SK-N-SH (cell line): ENCODE data around the gene TMEM115. TPM values are rescaled to one million over a fixed set of nuclear protein-coding genes. Genes with fewer than 3 reads are reported as not detected.

Source experiments
- CTCF ChIA-PET: fragments of 300-600, 350-600 bp; formaldehyde crosslinking; extraction: SDS; loops from one replicate; lab custom pipeline; 2021; lab: Yijun Ruan, JAX
- POLR2A ChIA-PET: fragments of 350-600 bp; sonication (Branson Sonifier 250); formaldehyde crosslinking; extraction: SDS; loops from one replicate; lab custom pipeline; 2020; ENCODE audit warnings: antibody characterized with exemption, inconsistent platforms; lab: Yijun Ruan, JAX
- DNase-seq: peaks from one replicate; pipeline ENCODE4 v3.0.0; 2012
- H2AFZ ChIP-seq: fragments of 200-600 bp; sonication (generic); 2 replicates; pipeline ENCODE4 v1.8.1; 2016; ENCODE audit warnings: antibody characterized with exemption, mild to moderate bottlenecking, low read depth
- H3F3A ChIP-seq: fragments of 200-600 bp; sonication (generic); replicated peaks from 2 replicates; pipeline ENCODE3; 2016; ENCODE audit warnings: antibody characterized with exemption, mild to moderate bottlenecking; ENCODE audit not compliant: insufficient read depth
- H3K27ac ChIP-seq, 2 experiments: fragments of 200-500 bp in 1 of 2; fragments of 200-600 bp in 1 of 2; sonication (Bioruptor generic) in 1 of 2; sonication (generic), shearing (Covaris generic) in 1 of 2; 2 replicates each; pipeline versions ENCODE4 v1.5.1 to v1.6.1; 2014 to 2016; ENCODE audit warnings: low read depth in 2 of 2, inconsistent platforms in 1 of 2, low read length in 1 of 2, mild to moderate bottlenecking in 1 of 2, mixed read lengths in 1 of 2
- H3K27me3 ChIP-seq: fragments of 200-600 bp; sonication (generic), shearing (Covaris generic); 2 replicates; pipeline ENCODE4 v1.6.1; 2016; ENCODE audit warnings: mixed run types; ENCODE audit not compliant: insufficient read depth
- H3K36me3 ChIP-seq, 2 experiments: fragments of 200-500 bp in 1 of 2; fragments of 200-600 bp in 1 of 2; sonication (Bioruptor generic) in 1 of 2; sonication (generic) in 1 of 2; replicated peaks in 1 of 2; 2 replicates each; pipeline versions ENCODE3 to v1.5.1; 2014 to 2016; ENCODE audit warnings: low read length in 1 of 2, mild to moderate bottlenecking in 1 of 2; ENCODE audit not compliant: insufficient read depth in 2 of 2, control insufficient read depth in 1 of 2
- H3K4me1 ChIP-seq, 2 experiments: fragments of 200-500 bp in 1 of 2; fragments of 200-600 bp in 1 of 2; sonication (Bioruptor generic) in 1 of 2; sonication (generic), shearing (Covaris generic) in 1 of 2; 2 replicates each; pipeline versions ENCODE4 v1.5.1 to v1.6.1; 2014 to 2016; ENCODE audit warnings: low read depth in 1 of 2, low read length in 1 of 2, mixed run types in 1 of 2; ENCODE audit not compliant: insufficient read depth in 2 of 2, control insufficient read depth in 1 of 2
- H3K4me2 ChIP-seq: fragments of 200-600 bp; sonication (generic), shearing (Covaris generic); 2 replicates; pipeline ENCODE4 v1.6.1; 2017; ENCODE audit warnings: mixed run types
- H3K4me3 ChIP-seq, 2 experiments: fragments of 200-500 bp in 1 of 2; fragments of 200-600 bp in 1 of 2; sonication (Bioruptor generic) in 1 of 2; sonication (generic), shearing (Covaris generic) in 1 of 2; 2 replicates each; pipeline versions ENCODE4 v1.5.1 to v1.8.1; 2014 to 2016; ENCODE audit warnings: low read depth in 2 of 2, inconsistent platforms in 1 of 2, low read length in 1 of 2, mild to moderate bottlenecking in 1 of 2, mixed read lengths in 1 of 2, moderate library complexity in 1 of 2
- H3K79me2 ChIP-seq: fragments of 200-600 bp; sonication (generic); 2 replicates; pipeline ENCODE4 v1.8.1; 2017; ENCODE audit warnings: mild to moderate bottlenecking; ENCODE audit not compliant: insufficient read depth
- H3K9ac ChIP-seq: fragments of 200-600 bp; sonication (generic); 2 replicates; pipeline ENCODE4 v1.6.1; 2017; ENCODE audit warnings: mixed run types
- H3K9me2 ChIP-seq: fragments of 200-600 bp; sonication (generic); 2 replicates; pipeline ENCODE4 v1.6.1; 2017; ENCODE audit warnings: mixed run types
- H3K9me3 ChIP-seq: fragments of 200-600 bp; sonication (generic); 2 replicates; pipeline ENCODE4 v1.6.1; 2017; ENCODE audit warnings: mixed run types, mild to moderate bottlenecking, moderate library complexity
- H4K20me1 ChIP-seq: fragments of 200-600 bp; sonication (generic); 2 replicates; pipeline ENCODE4 v1.6.1; 2017; ENCODE audit warnings: mild to moderate bottlenecking, mixed run types; ENCODE audit not compliant: insufficient read depth
- CHD2 ChIP-seq: fragments of 150-350 bp; IDR thresholded peaks from 2 replicates; pipeline ENCODE4 v1.6.1; 2018; ENCODE audit warnings: low read length; ENCODE audit not compliant: partially characterized antibody
- ELF1 ChIP-seq: IDR thresholded peaks from 2 replicates; pipeline ENCODE4 v1.4.0; 2012
- EZH2phosphoT487 ChIP-seq: fragments of 200-600 bp; sonication (generic); IDR thresholded peaks from 2 replicates; pipeline ENCODE4 v1.6.1; 2017; ENCODE audit warnings: low read depth, mixed run types, mild to moderate bottlenecking, antibody characterized with exemption, moderate library complexity, borderline replicate concordance
- GABPA ChIP-seq: IDR thresholded peaks from 2 replicates; pipeline ENCODE4 v1.4.0; 2012; ENCODE audit warnings: low read depth, mild to moderate bottlenecking
- MEF2A ChIP-seq: IDR thresholded peaks from 2 replicates; pipeline ENCODE4 v1.4.0; 2012; ENCODE audit warnings: low read depth, borderline replicate concordance
- MXI1 ChIP-seq: IDR thresholded peaks from 2 replicates; pipeline ENCODE4 v1.6.1; 2012; ENCODE audit warnings: mild to moderate bottlenecking, low read depth, low read length, improper control_type of control experiment
- RAD21 ChIP-seq: IDR thresholded peaks from 2 replicates; pipeline ENCODE4 v1.6.1; 2012; ENCODE audit warnings: mild to moderate bottlenecking, low read length
- RFX5 ChIP-seq: IDR thresholded peaks from 2 replicates; pipeline ENCODE4 v1.6.1; 2012; ENCODE audit warnings: mild to moderate bottlenecking, improper control_type of control experiment, low read length
- SMC3 ChIP-seq: IDR thresholded peaks from 2 replicates; pipeline ENCODE4 v1.6.1; 2012; ENCODE audit warnings: low read depth, low read length, improper control_type of control experiment
- TEAD4 ChIP-seq: IDR thresholded peaks from 2 replicates; pipeline ENCODE4 v1.4.0; 2012; ENCODE audit warnings: mild to moderate bottlenecking, borderline replicate concordance; ENCODE audit not compliant: insufficient read depth
- USF1 ChIP-seq: IDR thresholded peaks from 2 replicates; pipeline ENCODE4 v1.4.0; 2012; ENCODE audit warnings: low read depth, borderline replicate concordance
- USF2 ChIP-seq: fragments of 150-350 bp; IDR thresholded peaks from 2 replicates; pipeline ENCODE4 v1.6.1; 2017; ENCODE audit warnings: antibody characterized with exemption, low read length, low read depth, borderline replicate concordance
- WGBS: methylation state at CpG from one replicate; pipeline ENCODE4 v1.1.6; 2017; ENCODE audit warnings: low lambda C conversion rate; 5-methylcytosine and 5-hydroxymethylcytosine counted together
- polyA plus RNA-seq, 3 experiments: library from polyadenylated mRNA; depleted of rRNA; stranded (reverse); fragments of >200 nt; gene quantifications; 2 replicates each; pipeline ENCODE4 v1.2.3, GENCODE V29; 2012
- TF ChIP-seq, protein P1 (sequence below): fragments of 150-350 bp; IDR thresholded peaks from 2 replicates; pipeline ENCODE4 v1.6.1; 2016; ENCODE audit warnings: mild to moderate bottlenecking, low read depth, low read length
- TF ChIP-seq, protein P2 (sequence below): IDR thresholded peaks from 2 replicates; pipeline ENCODE4 v1.4.0; 2012; ENCODE audit warnings: low read depth
- TF ChIP-seq, protein P3 (sequence below): IDR thresholded peaks from 2 replicates; pipeline ENCODE4 v1.6.1; 2012; ENCODE audit warnings: mild to moderate bottlenecking, low read depth, low read length, moderate library complexity
- TF ChIP-seq, protein P4 (sequence below): IDR thresholded peaks from 2 replicates; pipeline ENCODE4; 2012

The TMEM115 gene
- polyA plus RNA-seq, 1 of the 3 experiments (the other 2 are of a cell fraction): 47.8 TPM

DNA sequence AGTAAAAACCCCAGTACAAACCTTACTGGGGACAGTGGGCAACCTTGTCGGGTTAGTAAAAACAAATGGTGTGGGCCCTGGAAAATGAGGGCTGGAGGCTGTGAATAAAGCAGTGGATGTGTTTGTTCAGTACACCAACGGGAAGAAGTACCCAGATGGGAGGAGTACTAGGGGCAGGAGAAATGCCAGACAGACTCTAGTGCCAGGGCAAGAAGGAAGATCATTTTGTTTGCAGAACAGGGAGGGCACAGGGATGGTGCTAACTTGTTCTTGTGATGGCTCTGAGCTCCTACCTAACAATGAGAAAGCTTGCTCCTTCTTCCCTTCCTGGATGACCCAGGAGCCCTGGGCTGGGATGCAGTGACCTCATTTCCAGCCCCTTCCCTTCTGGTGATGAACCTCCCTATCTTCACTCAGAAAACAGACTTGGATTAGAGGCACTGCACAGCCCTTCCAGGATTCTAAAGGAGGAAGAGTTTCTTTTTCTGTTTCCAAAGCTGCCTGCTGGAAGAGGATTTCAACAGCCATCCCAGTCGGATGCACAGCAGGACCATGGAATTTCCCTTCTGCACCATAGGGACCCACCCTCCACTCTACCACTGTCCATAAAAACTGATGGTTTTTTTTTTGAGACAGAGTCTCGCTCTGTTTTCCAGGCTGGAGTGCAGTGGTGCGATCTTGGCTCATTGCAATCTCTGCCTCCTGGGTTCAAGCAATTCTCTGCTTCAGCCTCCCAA, 24.8 kb downstream of the TMEM115 start:
- Histone ChIP-seq H3K36me3 (peaks cover 10 to 27% of the 10 kb centered on the region in 2 experiments), H3K27ac (peak overlapping the region in 1 of 2 experiments; percentile 11; a peak in 1 of 4 replicates), H3K4me2 (peak overlapping the region; percentile 61), H3K27me3 (no peaks in the 10 kb centered on the region), H3K4me1 (peaks cover 10 to 33% of the 10 kb centered on the region in 2 experiments), H3K4me3 (peak overlapping the region in 1 of 2 experiments; percentile 24; a peak in 1 of 4 replicates), H3K9me3 (no peaks in the 10 kb centered on the region), H3F3A (peaks cover 19% of the 10 kb centered on the region), H2AFZ (no peak overlapping the region), H3K79me2 (peaks cover 76% of the 10 kb centered on the region), H4K20me1 (peaks cover 10% of the 10 kb centered on the region; the same call in 1 of the 2 replicates), H3K9me2 (no peaks in the 10 kb centered on the region), H3K9ac (peak overlapping the region; percentile 13; the same call in 1 of the 2 replicates)
- CTCF ChIA-PET: interaction anchor here (1.4 to 6.8 kb wide), 3 partner anchors 12 to 281 kb away, joined by 3 to 60 read pairs (median 40); partner anchors contain the start of genes CYB561D2, HYAL2 and NPRL2
- POLR2A ChIA-PET: interaction anchor here (1.7 kb wide), 1 partner anchor 13 kb away, joined by 3 read pairs; the partner anchor contains the start of gene HYAL2
- 79% methylated on average over 5 of the region's 5 CpGs for WGBS
- no peak for TF ChIP-seq RAD21
- TF ChIP-seq ELF1: no peak
- no peak for TF ChIP-seq MXI1
- TF ChIP-seq USF2: no peak
- TF ChIP-seq, protein P1, sequence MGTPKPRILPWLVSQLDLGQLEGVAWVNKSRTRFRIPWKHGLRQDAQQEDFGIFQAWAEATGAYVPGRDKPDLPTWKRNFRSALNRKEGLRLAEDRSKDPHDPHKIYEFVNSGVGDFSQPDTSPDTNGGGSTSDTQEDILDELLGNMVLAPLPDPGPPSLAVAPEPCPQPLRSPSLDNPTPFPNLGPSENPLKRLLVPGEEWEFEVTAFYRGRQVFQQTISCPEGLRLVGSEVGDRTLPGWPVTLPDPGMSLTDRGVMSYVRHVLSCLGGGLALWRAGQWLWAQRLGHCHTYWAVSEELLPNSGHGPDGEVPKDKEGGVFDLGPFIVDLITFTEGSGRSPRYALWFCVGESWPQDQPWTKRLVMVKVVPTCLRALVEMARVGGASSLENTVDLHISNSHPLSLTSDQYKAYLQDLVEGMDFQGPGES: no peak
- TF ChIP-seq, protein P2, sequence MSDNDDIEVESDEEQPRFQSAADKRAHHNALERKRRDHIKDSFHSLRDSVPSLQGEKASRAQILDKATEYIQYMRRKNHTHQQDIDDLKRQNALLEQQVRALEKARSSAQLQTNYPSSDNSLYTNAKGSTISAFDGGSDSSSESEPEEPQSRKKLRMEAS: no peak
- no peak for DNase-seq

DNA sequence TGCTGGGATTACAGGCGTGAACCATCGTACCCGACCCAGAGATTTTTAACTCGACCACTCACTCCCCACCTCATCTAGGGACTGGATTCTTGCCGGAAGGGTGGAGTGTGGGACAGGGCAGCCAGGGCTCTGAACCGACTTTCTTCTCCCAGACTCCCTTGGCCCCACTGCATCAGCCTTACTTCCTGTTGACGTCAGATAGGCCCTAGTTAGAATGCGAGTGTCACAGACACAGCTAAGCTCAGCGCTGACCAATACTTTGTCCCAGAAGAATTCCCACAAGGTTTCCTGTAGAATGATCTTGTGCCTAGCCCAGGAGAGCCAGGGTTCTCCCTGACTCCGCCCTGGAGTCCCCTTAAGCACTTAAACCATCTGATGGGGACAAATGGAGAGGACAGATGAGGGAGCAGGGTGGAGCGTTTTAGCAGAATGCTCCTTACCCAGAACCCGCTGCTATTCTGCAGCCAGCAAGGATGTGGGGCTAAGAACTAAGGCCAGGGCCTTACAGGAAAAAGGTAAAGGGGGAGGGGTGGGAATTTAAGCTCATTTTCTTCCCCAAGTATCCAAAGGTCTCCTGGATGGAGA, 25.5 kb downstream of the TMEM115 start:
- Histone ChIP-seq H3K4me2 (peak overlapping the region; percentile 61), H4K20me1 (peaks cover 10% of the 10 kb centered on the region; the same call in 1 of the 2 replicates), H3K9ac (peak overlapping the region; percentile 13; the same call in 1 of the 2 replicates), H3K36me3 (peaks cover 10 to 27% of the 10 kb centered on the region in 2 experiments), H3K4me3 (no peak overlapping the region), H2AFZ (no peak overlapping the region), H3K27ac (no peak overlapping the region), H3K27me3 (no peaks in the 10 kb centered on the region), H3K79me2 (peaks cover 76% of the 10 kb centered on the region), H3K4me1 (peaks cover 10 to 32% of the 10 kb centered on the region in 2 experiments), H3F3A (peaks cover 25% of the 10 kb centered on the region), H3K9me2 (no peaks in the 10 kb centered on the region)
- WGBS: 96% methylated on average over 10 of the region's 12 CpGs
- POLR2A ChIA-PET: interaction anchor here (1.7 kb wide), 1 partner anchor 12 kb away, joined by 3 read pairs; the partner anchor contains the start of gene HYAL2
- no peak for DNase-seq
- no peak for TF ChIP-seq ELF1
- TF ChIP-seq TEAD4: no peak
- no peak for TF ChIP-seq RFX5
- TF ChIP-seq, protein P3, sequence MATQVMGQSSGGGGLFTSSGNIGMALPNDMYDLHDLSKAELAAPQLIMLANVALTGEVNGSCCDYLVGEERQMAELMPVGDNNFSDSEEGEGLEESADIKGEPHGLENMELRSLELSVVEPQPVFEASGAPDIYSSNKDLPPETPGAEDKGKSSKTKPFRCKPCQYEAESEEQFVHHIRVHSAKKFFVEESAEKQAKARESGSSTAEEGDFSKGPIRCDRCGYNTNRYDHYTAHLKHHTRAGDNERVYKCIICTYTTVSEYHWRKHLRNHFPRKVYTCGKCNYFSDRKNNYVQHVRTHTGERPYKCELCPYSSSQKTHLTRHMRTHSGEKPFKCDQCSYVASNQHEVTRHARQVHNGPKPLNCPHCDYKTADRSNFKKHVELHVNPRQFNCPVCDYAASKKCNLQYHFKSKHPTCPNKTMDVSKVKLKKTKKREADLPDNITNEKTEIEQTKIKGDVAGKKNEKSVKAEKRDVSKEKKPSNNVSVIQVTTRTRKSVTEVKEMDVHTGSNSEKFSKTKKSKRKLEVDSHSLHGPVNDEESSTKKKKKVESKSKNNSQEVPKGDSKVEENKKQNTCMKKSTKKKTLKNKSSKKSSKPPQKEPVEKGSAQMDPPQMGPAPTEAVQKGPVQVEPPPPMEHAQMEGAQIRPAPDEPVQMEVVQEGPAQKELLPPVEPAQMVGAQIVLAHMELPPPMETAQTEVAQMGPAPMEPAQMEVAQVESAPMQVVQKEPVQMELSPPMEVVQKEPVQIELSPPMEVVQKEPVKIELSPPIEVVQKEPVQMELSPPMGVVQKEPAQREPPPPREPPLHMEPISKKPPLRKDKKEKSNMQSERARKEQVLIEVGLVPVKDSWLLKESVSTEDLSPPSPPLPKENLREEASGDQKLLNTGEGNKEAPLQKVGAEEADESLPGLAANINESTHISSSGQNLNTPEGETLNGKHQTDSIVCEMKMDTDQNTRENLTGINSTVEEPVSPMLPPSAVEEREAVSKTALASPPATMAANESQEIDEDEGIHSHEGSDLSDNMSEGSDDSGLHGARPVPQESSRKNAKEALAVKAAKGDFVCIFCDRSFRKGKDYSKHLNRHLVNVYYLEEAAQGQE: no peak
- TF ChIP-seq, protein P4, sequence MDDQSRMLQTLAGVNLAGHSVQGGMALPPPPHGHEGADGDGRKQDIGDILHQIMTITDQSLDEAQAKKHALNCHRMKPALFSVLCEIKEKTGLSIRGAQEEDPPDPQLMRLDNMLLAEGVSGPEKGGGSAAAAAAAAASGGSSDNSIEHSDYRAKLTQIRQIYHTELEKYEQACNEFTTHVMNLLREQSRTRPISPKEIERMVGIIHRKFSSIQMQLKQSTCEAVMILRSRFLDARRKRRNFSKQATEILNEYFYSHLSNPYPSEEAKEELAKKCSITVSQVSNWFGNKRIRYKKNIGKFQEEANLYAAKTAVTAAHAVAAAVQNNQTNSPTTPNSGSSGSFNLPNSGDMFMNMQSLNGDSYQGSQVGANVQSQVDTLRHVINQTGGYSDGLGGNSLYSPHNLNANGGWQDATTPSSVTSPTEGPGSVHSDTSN: no peak
- TF ChIP-seq EZH2phosphoT487: no peak
- no peak for TF ChIP-seq USF1
- TF ChIP-seq GABPA: no peak
- no peak for TF ChIP-seq MEF2A
- no peak for TF ChIP-seq CHD2
- no peak for TF ChIP-seq SMC3
- TF ChIP-seq, all 33 proteins: peak for 0
- H3K9me3 ChIP-seq: no peaks in the 10 kb centered on the region
- CTCF ChIA-PET: interaction anchor here (5.8 to 6.8 kb wide), 2 partner anchors 12 to 15 kb away, joined by 40 to 60 read pairs; partner anchors contain the start of genes CYB561D2, HYAL2 and NPRL2
